Measurements from ENCODE around the gene NKTR.

NKTR gene

GRCh38 chr3:42664438-42664803 lies 63.9 kb downstream of the NKTR start:
- H3K4me1 ChIP-seq (ENCODE audit: insufficient read depth, low read length): no peaks in the 10 kb centered on the region
- no peaks in the 10 kb centered on the region for H3K36me3 ChIP-seq (ENCODE audit: insufficient read depth, low read length)
- WGBS: 93% methylated on average over 19 of the region's 19 CpGs
- no peak overlapping the region for H3K27ac ChIP-seq (ENCODE audit: low read depth, low read length)
- H3K9me3 ChIP-seq (ENCODE audit: insufficient read depth, low read depth, low read length): no peaks in the 10 kb centered on the region
- H3K4me3 ChIP-seq (ENCODE audit: low read length): no peak overlapping the region
- no peaks in the 10 kb centered on the region for H3K27me3 ChIP-seq (ENCODE audit: insufficient read depth, low read length)
- no peak overlapping the region for H3K9ac ChIP-seq (ENCODE audit: low read depth, low read length)

- Histone ChIP-seq H3K27ac (ENCODE audit: low read depth, low read length) (no peak overlapping the region), H3K27me3 (ENCODE audit: insufficient read depth, low read length) (no peaks in the 10 kb centered on the region), H3K4me1 (ENCODE audit: insufficient read depth, low read length) (no peaks in the 10 kb centered on the region), H3K4me3 (ENCODE audit: low read length) (no peak overlapping the region), H3K36me3 (ENCODE audit: insufficient read depth, low read length) (no peaks in the 10 kb centered on the region), H3K9me3 (ENCODE audit: insufficient read depth, low read depth, low read length) (no peaks in the 10 kb centered on the region), H3K9ac (ENCODE audit: low read depth, low read length) (no peak overlapping the region)
- 86% methylated on average over 15 of the region's 15 CpGs for WGBS
Observed at GRCh38 chr3:42665050-42665878, 64.8 kb downstream of the NKTR start.

GRCh38 chr3:42666022-42666421 lies 65.5 kb downstream of the NKTR start:
- no peak overlapping the region for H3K9ac ChIP-seq (ENCODE audit: low read depth, low read length)
- no peak overlapping the region for H3K4me3 ChIP-seq (ENCODE audit: low read length)
- WGBS: 93% methylated on average over 8 of the region's 8 CpGs
- no peak overlapping the region for H3K27ac ChIP-seq (ENCODE audit: low read depth, low read length)
- H3K4me1 ChIP-seq (ENCODE audit: insufficient read depth, low read length): no peaks in the 10 kb centered on the region
- no peaks in the 10 kb centered on the region for H3K27me3 ChIP-seq (ENCODE audit: insufficient read depth, low read length)
- H3K9me3 ChIP-seq (ENCODE audit: insufficient read depth, low read depth, low read length): no peaks in the 10 kb centered on the region
- H3K36me3 ChIP-seq (ENCODE audit: insufficient read depth, low read length): no peaks in the 10 kb centered on the region

DNA sequence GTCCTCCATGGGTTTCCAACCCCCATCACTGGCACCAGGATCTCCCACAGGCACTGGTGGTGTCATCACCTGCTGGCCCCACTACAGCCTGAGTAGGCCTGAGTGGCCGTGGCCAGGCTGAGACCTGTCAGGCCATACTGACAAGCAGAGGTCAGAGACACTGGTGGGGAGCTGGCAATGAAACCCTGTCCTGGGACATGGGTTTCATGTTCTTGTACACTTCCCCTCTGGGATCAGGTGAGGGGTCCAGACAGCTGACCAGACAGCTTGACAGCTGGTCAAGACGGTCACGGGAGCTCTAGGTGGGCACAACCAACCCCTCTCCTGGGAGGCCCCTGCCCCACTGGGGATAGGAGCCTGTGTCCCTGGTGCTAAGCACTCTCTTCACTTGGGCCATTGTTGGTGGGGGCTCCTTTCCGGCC lies 66.1 kb downstream of the NKTR start:
- H3K27me3 ChIP-seq (ENCODE audit: insufficient read depth, low read length): no peaks in the 10 kb centered on the region
- H3K36me3 ChIP-seq (ENCODE audit: insufficient read depth, low read length): no peaks in the 10 kb centered on the region
- H3K4me3 ChIP-seq (ENCODE audit: low read length): no peak overlapping the region
- no peak overlapping the region for H3K27ac ChIP-seq (ENCODE audit: low read depth, low read length)
- H3K9ac ChIP-seq (ENCODE audit: low read depth, low read length): no peak overlapping the region
- no peaks in the 10 kb centered on the region for H3K9me3 ChIP-seq (ENCODE audit: insufficient read depth, low read depth, low read length)
- 95% methylated on average over 4 of the region's 4 CpGs for WGBS
- no peaks in the 10 kb centered on the region for H3K4me1 ChIP-seq (ENCODE audit: insufficient read depth, low read length)

DNA sequence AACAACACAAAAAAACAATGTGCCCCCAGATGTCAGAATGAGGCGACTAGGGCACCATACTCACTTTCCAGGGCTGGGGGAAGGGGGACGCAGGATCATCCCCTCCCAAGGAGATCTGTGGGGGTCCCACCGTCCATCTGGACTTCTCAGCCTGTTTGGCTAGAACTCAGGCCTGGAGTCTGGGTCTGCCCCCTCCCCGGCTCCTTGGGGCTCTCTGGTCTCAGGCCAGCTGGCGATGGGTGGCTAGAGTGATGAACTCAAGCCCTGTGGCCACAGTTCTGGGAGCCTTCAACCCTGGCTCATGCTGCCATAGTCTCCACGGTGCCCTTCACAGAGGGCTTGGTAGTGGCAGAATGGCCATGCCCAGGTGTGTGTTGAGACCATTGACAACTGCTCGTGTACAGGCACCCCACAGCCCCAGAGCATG lies 66.6 kb downstream of the NKTR start:
- H3K4me3 ChIP-seq (ENCODE audit: low read length): no peak overlapping the region
- H3K27ac ChIP-seq (ENCODE audit: low read depth, low read length): no peak overlapping the region
- no peaks in the 10 kb centered on the region for H3K9me3 ChIP-seq (ENCODE audit: insufficient read depth, low read depth, low read length)
- no peaks in the 10 kb centered on the region for H3K36me3 ChIP-seq (ENCODE audit: insufficient read depth, low read length)
- no peaks in the 10 kb centered on the region for H3K4me1 ChIP-seq (ENCODE audit: insufficient read depth, low read length)
- 86% methylated on average over 7 of the region's 7 CpGs for WGBS
- H3K9ac ChIP-seq (ENCODE audit: low read depth, low read length): no peak overlapping the region
- no peaks in the 10 kb centered on the region for H3K27me3 ChIP-seq (ENCODE audit: insufficient read depth, low read length)

DNA sequence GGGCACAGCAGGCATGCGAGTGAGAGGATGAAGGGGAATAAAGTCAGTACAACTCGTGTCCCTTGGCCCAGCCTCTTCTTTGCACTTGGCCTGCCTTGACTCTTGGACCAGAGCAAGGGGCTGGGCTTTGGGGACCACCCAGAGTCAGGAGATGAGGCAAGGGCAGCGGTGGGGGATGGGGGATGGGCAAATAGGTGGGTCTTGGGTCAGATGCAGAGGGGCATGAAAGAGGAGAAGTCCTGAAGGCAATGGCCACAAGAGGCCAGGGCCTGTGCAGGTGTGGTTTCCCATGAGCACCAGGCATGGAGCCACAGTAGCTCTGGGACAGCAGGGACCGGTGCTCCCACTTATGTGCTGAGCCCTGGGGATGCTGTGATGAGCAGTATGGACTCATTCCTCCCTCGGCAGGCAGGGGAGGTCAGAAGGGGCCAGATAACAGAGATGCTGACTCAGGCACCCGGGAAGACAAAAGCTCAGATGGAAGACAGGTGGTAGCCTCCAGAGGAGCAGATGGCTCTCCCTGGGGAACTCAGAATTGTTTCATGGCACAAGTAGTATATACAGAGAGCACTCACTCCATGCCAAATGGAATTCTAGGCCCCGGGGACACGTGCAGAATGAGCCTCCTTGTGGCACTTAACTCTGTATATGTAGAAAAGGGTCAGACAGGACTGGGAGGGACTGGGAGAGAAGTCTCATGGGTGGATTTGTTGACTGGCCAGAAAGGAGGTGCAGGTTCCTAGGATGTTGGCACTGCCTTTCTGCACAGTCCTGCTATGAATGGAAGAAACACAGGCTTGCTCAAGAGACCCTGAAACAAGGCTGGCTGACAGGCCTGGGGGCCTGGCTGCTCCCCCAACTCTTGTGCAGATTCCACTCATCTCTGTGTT lies 67.3 kb downstream of the NKTR start:
- Histone ChIP-seq H3K9ac (ENCODE audit: low read depth, low read length) (no peak overlapping the region), H3K4me1 (ENCODE audit: insufficient read depth, low read length) (no peaks in the 10 kb centered on the region), H3K4me3 (ENCODE audit: low read length) (no peak overlapping the region), H3K9me3 (ENCODE audit: insufficient read depth, low read depth, low read length) (no peaks in the 10 kb centered on the region), H3K36me3 (ENCODE audit: insufficient read depth, low read length) (no peaks in the 10 kb centered on the region), H3K27me3 (ENCODE audit: insufficient read depth, low read length) (no peaks in the 10 kb centered on the region), H3K27ac (ENCODE audit: low read depth, low read length) (no peak overlapping the region)
- 72% methylated on average over 8 of the region's 8 CpGs for WGBS

DNA sequence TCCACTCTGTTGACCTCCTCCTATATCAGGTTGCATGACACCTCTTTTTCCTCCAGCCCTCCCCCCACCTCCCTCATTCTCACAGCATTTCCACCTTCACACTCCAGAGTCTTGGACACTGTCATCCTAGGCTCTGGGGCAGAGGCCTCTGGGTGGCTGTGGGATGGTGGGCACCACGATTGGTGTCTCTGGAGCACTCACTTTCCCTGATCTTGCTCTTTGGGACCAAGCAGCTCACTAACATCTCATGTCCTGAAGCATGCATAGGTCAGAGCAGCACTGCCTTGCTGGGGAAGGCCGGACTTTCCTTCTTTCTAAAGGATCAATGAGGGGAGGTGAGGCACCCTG lies 67.9 kb downstream of the NKTR start:
- Histone ChIP-seq H3K36me3 (ENCODE audit: insufficient read depth, low read length) (no peaks in the 10 kb centered on the region), H3K27ac (ENCODE audit: low read depth, low read length) (no peak overlapping the region), H3K27me3 (ENCODE audit: insufficient read depth, low read length) (no peaks in the 10 kb centered on the region), H3K4me3 (ENCODE audit: low read length) (no peak overlapping the region), H3K4me1 (ENCODE audit: insufficient read depth, low read length) (no peaks in the 10 kb centered on the region), H3K9ac (ENCODE audit: low read depth, low read length) (no peak overlapping the region), H3K9me3 (ENCODE audit: insufficient read depth, low read depth, low read length) (no peaks in the 10 kb centered on the region)
- 89% methylated on average over 2 of the region's 2 CpGs for WGBS

- no peak overlapping the region for H3K4me3 ChIP-seq (ENCODE audit: low read length)
- H3K27ac ChIP-seq (ENCODE audit: low read depth, low read length): no peak overlapping the region
- H3K9me3 ChIP-seq (ENCODE audit: insufficient read depth, low read depth, low read length): no peaks in the 10 kb centered on the region
- no peaks in the 10 kb centered on the region for H3K4me1 ChIP-seq (ENCODE audit: insufficient read depth, low read length)
- no peaks in the 10 kb centered on the region for H3K36me3 ChIP-seq (ENCODE audit: insufficient read depth, low read length)
- no peak overlapping the region for H3K9ac ChIP-seq (ENCODE audit: low read depth, low read length)
- no peaks in the 10 kb centered on the region for H3K27me3 ChIP-seq (ENCODE audit: insufficient read depth, low read length)
- 94% methylated on average over 4 of the region's 4 CpGs for WGBS
Observed at GRCh38 chr3:42668793-42669217, 68.3 kb downstream of the NKTR start.

DNA sequence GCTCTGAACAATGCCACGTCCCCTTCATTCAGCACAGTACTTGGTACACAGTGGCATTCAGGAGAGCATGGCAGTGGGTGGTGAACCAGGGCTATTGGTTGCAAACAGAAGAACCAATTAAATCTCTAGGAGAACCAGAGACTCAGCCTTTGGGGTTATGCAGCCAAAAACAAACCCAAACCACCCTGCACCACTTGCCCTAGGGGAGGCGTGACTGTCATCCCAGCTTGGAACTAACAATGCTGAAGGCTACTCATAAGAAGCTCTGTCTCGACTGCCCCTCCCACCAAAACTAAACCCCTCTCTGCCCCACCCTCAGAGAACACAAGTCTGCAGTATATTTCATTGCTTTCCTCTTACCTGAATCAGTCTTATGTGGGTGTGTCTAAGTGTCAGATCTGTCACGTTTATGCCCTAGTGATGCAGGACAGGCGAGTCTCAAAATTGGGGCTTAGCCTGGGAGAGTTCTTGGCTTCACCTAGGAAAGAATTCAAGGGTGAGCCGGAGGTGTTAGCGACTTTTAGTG lies 69.6 kb downstream of the NKTR start:
- Histone ChIP-seq H3K27ac (ENCODE audit: low read depth, low read length) (no peak overlapping the region), H3K4me3 (ENCODE audit: low read length) (no peak overlapping the region), H3K27me3 (ENCODE audit: insufficient read depth, low read length) (no peaks in the 10 kb centered on the region), H3K9me3 (ENCODE audit: insufficient read depth, low read depth, low read length) (no peaks in the 10 kb centered on the region), H3K9ac (ENCODE audit: low read depth, low read length) (no peak overlapping the region), H3K4me1 (ENCODE audit: insufficient read depth, low read length) (no peaks in the 10 kb centered on the region), H3K36me3 (ENCODE audit: insufficient read depth, low read length) (no peaks in the 10 kb centered on the region)
- 91% methylated on average over 7 of the region's 7 CpGs for WGBS

- no peak overlapping the region for H3K4me3 ChIP-seq (ENCODE audit: low read length)
- no peak overlapping the region for H3K27ac ChIP-seq (ENCODE audit: low read depth, low read length)
- peaks cover under 1% of the 10 kb centered on the region; the same call in 1 of the 2 replicates for H3K9me3 ChIP-seq (ENCODE audit: insufficient read depth, low read depth, low read length)
- no peaks in the 10 kb centered on the region for H3K4me1 ChIP-seq (ENCODE audit: insufficient read depth, low read length)
- H3K9ac ChIP-seq (ENCODE audit: low read depth, low read length): no peak overlapping the region
- no peaks in the 10 kb centered on the region for H3K36me3 ChIP-seq (ENCODE audit: insufficient read depth, low read length)
- no peaks in the 10 kb centered on the region for H3K27me3 ChIP-seq (ENCODE audit: insufficient read depth, low read length)
- WGBS: 90% methylated on average over 1 of the region's 1 CpG
Observed at GRCh38 chr3:42670670-42671069, 70.2 kb downstream of the NKTR start.

GRCh38 chr3:42672515-42672914 lies 72.0 kb downstream of the NKTR start:
- Histone ChIP-seq H3K4me3 (ENCODE audit: low read length) (no peak overlapping the region), H3K9ac (ENCODE audit: low read depth, low read length) (no peak overlapping the region), H3K9me3 (ENCODE audit: insufficient read depth, low read depth, low read length) (peaks cover 5% of the 10 kb centered on the region; the same call in 1 of the 2 replicates), H3K27ac (ENCODE audit: low read depth, low read length) (no peak overlapping the region), H3K4me1 (ENCODE audit: insufficient read depth, low read length) (no peaks in the 10 kb centered on the region), H3K36me3 (ENCODE audit: insufficient read depth, low read length) (no peaks in the 10 kb centered on the region), H3K27me3 (ENCODE audit: insufficient read depth, low read length) (no peaks in the 10 kb centered on the region)
- WGBS: 88% methylated on average over 1 of the region's 1 CpG
